Kidney glomerular epithelial cell (primary cell): ENCODE data around the gene DNAJC11.

Experiments used
- DNase-seq: peaks from one replicate; lab custom pipeline; 2025; lab: John Stamatoyannopoulos, UW

DNAJC11 gene

DNA sequence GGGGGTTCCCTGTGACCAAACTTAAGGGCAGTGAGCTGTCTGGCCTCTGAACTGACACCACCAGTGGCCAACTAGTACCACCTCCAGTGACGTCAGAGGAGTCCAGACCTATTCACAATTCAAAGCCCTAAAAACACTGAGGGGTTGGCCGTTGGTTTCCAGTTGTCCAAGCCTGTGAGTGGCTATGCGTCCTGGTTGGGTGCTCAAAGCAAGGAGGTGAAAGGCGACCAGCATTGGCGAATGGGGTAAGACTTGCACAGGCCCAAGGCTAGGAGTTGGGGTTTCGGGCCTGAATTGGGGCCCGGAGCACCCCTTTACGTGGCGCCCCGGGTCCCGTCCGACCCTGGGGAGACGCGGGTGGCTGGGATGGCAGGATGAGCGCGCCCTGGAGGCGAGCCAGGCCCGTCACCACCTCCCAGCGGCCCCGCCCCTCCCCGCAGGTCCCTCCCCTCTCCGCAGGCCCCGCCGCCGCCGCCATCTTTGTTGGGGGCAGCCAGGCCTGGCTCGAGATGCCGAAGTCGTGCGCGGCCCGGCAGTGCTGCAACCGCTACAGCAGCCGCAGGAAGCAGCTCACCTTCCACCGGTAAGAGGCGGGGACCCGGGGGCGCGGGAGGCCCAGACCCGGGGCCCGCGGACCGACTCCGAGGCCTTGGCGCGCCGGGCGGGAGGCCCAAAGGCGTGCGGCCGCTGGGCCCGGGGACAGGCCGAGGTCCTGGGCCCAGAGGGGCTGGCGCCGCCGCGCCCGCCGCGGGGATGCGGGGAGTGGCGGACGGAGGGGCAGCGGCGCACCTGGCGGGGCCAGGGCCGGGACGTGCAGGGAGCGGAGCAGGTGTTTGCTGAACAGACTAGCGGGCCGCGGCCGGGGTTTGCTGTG, 76.7 kb downstream of the DNAJC11 start, which contains the start of gene THAP3:
Gene THAP3 (plus strand): TSS at position 159 of the 874 bp plus-strand sequence. CDS start 351 bp downstream, at position 510.
- peak; percentile 68 for DNase-seq

DNA sequence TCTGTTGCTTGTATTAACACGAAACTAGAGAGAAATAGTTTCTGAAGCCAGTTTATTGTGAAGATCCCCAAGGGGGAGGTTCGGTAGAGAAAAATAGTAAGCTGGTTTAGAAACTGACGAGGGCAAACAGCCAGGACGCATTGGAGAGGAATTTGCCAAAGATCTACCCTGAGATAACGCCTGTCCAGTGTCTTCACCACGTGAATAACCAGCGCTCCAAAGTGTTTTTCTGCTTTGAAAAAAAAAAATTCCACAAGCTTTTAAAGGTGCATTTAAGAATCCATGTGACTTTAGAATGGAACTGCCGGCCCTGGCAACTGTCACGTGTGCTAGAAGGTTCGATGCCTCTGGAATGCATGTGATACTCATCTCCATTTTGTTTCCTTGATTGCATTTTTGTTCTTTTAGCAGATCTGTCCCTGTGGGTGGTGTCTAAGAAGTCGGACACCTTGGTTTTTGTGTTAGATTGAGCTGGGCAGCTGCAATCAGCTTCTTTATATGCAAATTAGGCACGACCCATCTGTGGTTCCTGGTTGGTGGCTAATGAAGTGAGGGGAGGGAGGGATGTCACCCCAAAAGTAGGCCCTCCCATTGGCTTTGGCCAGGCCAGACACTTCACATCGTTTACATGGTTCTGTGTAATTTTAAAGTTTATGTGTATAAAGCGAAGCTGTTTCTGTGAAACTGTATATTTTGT, 78.2 kb downstream of the DNAJC11 start:
- no peak for DNase-seq

DNA sequence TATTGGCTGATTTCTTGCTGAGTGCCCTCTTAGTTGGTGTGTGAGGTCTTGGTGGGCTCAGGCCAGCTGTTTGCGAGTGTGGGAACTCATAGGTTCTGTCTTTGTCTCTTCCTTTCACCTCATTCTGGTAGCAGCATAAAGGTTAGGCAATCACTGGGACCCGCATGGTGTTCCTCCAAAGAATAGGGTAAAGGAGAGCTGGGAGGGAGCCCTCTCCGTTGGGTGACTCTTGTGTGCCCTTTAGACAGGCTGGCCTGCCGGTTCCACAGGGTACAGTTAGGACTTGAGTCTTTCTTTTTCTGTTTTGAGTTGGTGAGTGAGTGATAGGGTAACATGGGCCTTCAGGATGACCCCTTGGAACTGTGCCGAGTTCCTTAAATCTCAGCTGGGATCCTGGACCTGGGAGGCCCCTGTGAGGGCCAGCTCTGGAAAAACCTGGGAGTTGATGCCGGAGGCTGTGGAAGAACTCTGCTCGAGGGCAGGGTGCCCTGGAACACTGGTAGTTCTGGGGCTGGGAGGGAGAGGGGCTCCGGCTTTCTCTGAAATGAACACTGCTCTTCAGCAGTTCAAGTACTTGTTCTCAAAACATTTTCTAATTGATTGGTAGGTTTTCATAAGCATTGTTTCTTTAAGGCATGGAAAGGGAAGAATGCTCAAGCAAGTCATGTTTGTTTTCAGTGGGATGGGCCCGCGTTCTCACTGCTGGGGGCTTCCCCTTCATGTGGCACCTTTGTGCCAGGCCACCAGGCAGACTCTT, 79.0 kb downstream of the DNAJC11 start:
- no peak for DNase-seq

DNA sequence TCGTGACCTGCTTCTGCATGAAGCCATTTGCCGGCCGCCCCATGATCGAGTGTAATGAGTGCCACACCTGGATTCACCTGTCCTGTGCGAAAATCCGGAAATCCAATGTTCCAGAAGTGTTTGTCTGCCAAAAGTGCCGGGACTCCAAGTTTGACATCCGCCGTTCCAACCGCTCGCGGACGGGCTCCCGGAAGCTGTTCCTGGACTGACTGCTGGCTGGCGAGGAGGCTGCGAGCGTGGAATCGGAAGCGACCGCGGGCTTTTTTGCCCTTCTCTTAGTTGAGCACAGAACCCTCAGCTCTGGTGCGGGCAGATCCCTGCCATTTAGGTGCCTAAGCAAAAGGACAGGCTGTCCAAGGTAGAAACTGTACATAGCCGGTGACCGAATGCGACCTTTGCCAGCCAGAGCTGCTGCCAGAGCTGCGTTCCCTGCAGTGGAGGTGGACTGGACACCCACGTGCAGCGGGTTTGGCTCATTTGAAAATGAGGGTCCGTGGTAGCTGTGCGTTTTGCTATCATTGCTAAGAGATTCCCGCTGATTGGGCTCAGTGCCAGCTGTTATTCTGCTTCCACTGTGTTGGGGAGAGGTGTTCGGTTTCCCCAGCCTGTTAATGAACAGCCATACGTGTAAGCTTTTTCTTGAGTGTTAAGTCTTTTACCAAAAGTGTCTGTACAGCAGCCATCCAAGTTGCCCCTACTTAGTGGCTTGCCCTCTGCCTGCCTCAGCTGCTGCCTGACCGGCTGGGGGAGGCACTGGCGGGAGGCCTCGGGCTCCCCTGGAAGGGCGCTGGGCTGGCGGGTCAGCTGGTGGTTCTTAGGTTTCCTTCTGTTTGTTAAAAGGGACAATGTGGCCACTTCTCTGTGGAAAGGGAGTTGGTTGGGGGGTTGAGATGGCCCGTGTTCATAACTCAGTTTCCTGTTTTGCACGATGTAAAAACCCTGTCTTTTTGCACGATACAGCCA, 79.9 kb downstream of the DNAJC11 start:
- no peak for DNase-seq

DNA sequence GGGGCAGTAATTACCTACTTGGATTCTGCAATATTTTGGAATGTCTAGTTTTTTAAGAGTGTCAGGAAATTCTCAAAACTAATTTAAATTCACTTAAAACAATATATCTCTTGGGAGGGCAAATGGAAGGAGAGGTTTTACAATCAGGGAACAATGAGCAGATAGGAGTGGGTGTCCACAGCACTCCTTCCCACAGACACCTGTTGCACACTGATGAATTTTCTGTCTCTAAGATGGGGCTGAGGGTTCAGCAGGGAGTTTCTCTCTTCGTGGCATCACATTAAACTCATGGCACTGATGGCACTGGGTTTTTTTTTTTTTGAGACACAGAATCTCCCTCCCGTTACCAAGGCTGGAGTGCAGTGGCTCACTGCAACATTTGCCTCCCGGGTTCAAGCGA, 82.6 kb downstream of the DNAJC11 start:
- no peak for DNase-seq

DNA sequence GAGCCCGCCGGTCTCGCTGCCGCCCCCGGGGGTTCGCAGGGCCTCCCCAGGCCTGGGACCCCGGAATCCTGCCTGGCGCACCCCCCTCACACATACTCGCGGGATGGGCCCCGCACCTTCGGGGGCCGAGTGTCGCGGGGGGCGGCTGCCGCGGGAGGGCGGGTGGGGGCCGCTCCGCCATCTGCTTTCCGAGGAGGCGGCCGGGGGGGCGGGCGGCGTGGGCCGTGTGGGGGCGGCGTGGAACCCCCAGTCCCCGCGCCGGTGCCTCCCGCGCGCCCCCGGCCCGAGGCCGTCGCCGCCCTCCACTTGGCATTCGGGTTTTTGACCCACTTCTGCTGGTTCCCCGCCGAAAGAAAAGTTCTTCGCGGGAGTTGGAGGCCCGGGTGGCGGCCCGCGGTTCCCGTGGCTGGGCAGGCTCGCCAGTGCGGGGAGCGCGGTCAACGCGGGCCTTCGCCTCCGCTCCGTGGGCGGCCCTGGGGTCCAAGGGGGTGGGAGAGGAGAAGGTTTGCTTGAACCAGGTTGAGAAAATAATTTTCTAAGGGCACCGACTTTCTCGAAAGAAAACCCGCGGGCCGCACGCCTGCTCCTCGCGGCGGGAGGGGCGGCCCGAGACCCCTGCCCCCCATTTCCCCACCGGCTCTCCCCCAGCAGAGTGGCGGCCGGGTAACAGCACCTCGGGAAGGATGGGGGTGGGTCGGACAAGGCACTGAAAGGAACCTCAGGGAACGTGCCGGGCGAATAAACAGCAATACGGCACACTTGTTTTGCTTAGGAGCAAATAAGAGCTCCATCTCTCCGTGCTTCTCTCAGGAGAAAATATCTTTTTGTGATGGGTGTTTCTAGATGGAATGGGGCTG, 86.5 kb downstream of the DNAJC11 start:
- DNase-seq = no peak

DNA sequence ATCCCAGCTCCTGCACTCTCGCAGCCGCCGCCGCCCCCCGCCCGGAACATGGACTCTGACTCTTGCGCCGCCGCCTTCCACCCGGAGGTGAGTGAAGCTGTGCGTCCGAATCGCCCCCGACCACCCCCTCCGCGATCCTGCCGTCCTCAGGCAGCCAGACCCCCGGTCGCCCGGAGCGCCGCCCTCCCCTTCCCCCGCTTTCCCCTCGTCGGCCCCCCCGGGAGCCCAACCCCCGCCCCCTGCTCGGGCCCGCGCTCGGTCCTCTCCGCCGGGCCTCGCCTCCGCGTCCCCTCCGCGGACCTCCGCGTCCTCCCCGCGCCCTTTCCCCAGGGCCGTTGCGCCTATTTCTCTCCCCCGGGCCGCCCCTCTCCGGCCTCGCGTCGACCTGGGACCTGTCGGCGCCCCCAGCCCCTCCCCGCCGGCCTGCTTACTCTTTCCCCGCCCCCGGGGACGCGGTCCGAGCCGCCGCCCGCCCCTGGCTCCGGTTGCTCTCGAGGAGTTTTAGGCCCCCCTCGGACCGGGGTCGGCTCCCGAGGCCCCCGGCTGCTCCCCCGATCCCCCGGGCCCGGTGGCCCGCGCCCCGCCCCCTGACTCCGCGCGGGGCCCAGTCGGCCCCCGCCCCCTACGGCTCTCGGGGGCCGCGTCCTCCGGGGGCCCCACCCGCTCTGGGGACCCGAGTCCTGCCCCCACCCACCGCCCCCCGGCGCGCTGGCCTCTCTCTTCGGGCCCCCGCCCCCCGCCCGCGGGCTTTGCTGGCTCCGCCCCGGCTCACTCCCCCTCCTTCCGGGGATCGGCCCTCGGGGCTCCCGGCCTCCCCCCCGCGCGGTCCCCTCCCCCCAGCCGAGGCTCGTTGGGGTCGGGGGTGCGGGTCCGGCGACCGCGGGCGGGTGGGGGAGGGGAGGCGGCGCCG, 87.3 kb downstream of the DNAJC11 start:
- DNase-seq = peak; percentile 26

DNA sequence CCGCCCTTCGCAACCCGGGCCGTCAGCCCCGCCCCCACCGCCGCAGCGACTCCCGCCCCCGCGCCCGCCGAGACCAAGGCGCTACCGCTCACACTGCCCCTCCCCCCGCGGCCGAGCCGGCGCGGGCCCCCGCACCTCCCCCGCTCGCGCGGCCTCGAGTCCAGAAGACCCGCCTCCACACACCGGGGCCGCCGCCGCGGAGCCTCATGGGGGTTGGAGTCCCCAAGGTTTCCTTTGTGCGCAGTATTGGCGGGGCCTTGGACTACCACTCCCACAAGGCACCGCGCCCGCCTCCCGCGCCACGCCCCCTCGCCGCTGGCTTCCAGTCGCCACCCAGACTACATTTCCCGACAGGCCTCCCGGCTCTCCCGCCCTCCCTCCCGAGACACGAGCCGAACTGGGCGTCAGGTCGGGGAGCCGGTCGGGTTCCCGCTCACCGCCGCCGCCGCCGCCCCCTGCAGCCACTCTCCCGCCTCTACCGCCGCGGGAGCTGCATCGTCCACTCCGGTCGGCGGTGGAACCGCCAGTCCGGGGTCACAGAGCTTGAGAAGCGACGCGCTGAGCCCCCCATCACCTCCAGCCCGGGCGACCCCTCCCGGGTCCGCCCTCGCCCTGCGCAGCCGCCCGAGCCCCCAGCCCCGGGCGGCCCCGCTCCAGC, 88.1 kb downstream of the DNAJC11 start, which contains the start of gene PHF13:
Gene PHF13 (plus strand): TSS at position 371 of the 658 bp plus-strand sequence. CDS start 336 bp downstream, outside the sequence.
- peak; percentile 94 for DNase-seq

DNA sequence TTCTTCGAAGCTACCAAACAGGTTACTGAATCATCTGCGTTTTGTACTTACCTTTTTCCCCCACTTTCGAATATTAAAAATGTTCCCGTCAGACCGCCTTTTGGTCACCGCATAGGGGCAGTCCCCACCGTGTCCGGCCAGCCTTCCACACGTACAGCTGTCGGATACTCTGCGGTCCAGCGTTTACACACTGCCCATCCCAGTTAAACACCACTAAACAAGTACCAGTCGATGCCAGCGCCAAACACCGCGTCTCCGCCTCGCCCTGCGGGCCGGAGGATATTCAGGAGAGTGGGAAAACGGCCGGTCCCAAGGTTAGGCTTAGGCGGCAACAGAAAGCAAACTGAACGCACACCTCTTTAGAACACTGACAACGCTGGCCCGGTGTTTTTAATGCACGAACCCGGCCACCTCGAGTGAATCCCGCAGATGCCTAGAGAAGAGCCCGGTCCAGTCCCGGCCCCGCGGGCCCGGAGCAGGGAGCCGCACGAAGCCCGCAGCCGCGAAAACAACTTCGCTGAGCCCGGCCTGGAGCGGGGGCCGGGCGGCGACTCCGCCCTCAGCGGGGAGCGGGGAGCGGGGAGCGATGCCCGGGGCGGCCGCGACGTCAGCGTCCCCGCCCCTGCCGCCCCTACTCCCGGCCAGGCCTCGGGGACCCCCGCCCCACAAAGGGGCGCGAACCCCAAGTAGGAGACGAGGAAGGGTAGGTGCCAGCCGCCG, 88.8 kb downstream of the DNAJC11 start:
- DNase-seq = peak; percentile 31

DNA sequence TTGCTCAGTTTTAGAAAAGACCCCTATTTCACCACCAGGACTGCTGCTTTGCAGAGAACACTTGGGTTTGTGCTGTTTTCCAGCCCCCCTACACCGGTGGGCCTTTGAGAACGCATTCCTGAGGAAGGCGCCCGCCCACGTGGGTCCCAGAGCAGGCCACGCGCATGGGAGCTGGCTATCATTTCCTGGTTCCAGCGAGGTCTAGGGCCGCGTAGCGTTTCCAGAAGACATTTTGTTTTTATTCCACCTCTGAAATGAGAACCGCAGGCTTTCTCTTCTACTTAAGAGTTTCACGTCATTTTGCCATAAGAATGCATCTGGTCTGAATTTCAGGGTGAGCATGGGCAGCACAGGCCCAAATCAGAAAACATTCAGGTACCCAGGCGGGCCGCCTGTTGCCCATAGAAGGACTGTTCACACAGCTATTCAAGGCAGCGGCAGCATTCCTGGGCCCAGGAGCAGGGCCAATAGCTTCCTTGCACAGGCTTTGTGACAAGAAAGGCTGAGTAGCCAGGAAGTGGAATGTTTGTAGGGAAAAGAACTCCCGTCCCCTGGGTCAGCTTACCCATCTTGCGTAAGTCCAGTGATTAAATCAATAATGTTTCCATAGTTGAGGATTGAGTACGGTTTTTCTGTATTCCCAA, 97.6 kb downstream of the DNAJC11 start:
- no peak for DNase-seq

DNA sequence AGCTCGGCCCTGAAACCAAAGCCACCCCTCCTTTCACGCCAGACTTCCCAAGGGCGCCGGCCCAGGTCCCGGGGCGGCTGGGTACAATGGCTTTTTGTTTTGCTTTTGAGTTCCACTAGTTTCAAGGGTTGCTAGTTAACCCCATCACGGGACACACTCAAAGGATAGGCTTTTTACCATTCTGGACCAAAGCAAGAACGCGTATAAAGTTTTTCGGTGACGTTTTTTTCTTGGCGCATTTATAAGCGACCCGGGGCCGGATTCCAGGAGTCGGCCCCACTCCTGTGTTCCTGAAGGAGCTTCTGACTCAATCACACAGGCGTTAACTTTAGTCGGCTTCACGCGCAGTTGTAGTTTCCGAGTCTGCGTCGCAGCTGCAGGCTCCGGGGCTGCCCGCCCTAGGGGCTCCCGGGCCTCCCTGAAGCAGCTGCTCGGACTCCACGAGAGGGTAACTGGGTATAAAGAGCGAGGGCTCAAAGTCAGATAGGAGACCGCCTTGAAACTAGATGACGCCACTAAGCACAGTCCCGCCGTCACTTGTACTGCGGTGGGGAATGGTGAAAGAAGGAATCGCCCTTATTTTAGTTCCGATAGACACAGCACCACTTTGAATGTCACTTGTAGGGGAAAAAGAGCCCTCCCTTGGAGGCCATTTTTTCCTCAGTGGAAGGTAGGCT, 98.2 kb downstream of the DNAJC11 start:
- DNase-seq = peak; percentile 76

DNA sequence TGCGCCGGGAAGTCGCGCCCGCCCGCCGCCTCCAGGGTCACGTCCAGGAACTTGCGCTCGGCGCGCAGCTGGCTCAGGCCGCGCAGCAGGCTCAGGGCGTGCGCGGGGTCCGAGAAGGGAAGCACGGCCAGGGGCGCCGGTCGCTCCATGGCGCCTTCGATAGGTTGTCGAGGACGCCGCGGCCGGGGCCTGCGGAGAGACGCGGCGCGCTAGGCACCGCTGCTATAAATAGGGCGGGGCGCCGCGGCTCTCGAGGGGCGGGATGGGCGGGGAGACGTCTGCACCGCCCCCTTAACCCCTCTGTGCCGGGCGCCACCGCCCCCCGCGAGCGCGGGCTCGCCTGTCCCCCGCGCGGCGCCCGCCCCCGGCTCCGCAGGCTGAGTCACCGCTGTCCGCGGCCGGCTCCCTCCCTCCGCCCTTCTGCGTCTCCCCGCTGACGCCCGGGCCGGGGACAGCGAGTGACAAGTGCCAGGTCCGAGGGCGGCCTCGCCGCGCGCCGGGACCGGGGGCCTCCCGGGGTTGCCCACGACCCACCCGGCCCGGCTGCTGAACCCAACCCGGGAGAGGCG, 98.9 kb downstream of the DNAJC11 start, which contains the start of gene KLHL21:
Gene KLHL21 (minus strand): TSS at position 201 of the 569 bp plus-strand sequence. CDS start 52 bp downstream, at position 149.
- peak; percentile 79 for DNase-seq

DNA sequence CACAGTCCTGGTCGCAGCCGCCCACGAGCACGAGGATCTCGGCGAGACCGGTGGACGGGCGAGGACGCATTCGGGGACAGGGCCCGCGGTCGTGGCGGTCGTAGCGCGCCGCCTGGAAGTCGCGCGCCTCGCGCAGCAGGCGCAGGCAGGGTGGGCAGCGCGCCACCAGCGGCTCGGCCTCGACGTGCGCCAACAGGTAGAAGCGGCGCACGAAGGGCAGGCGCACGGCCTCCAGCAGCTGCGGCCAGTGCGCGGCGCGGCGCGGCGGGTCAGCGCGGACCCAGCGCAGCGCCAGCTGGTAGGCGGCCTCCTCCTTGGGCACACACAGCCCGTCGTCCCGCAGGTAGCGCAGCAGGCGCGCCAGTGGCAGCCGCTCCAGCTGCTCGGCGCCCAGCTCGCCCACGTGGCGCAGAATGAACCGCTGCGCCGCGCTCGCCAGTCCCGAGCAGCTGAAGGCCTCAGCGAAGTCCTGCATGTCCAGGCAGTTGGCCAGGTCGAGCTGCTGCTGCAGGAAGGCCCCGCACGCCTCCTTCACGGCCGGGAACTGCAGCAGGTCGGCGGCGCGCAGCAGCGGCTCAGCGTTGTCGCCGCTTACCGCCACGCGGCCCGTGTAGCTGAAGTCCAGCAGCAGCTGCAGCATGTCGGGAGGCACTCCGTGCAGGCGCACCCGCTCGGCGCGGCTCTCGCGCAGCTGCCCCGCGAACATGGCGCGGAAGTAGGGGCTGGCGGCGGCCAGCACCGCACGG, 99.5 kb downstream of the DNAJC11 start:
- DNase-seq = no peak

DNA sequence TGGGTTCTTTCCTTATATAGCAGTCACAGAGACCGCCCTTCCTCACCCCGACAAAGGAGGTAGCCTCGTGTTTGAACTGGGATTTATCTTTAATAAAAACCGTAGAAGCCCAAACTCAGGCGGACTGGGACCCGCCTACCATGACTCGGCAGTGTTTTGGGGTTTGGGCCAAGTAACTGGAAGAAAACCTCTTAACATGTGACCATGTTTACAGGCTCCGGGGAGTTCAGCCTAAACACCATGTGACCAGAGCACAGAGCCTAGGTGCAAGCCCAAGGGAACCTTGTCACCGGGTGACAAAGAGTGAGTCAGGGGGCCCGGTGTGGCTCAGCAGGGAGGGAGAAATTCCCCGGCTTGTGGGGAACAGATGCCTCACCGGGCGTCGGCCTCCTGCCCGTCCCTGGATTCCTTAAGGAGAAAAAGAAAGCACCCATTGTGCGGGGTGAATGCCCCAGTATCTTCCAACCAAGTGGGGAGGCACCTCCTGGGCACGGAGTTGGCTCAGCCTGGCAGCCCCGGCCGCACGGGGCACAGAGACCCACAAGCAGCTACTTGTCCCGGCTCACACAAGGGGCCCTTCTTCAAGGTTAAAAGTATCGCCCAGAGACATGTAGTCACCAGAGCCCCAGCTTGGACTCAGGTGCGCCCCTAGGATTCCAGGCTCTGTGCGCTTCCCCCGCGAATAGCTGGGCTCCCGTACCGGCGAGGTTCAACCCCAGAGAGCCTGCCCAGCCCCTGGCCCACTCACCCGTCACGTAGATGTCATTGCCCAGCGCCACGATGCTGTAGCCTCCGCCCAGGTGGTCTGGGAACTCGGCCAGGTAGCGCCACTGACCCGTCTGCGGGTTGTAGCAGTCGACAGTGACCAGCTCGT, 100.3 kb downstream of the DNAJC11 start:
- DNase-seq = peak; percentile 74
